HL-60 (cell line): Measurements from ENCODE around the gene CRNKL1.

ENCODE experiments used
- GABPA ChIP-seq: IDR thresholded peaks from 2 replicates; pipeline ENCODE4 v1.6.1; 2012; ENCODE audit warnings: low read depth
- TF ChIP-seq, protein P1 (sequence below): IDR thresholded peaks from one replicate; pipeline ENCODE4 v1.5.1; 2011; ENCODE audit warnings: low read length, control low read depth, inconsistent platforms; ENCODE audit not compliant: insufficient read depth
- TF ChIP-seq, protein P2 (sequence below): IDR thresholded peaks from 2 replicates; pipeline ENCODE4 v1.6.1; 2012; ENCODE audit warnings: low read depth; ENCODE audit not compliant: insufficient replicate concordance

DNA sequence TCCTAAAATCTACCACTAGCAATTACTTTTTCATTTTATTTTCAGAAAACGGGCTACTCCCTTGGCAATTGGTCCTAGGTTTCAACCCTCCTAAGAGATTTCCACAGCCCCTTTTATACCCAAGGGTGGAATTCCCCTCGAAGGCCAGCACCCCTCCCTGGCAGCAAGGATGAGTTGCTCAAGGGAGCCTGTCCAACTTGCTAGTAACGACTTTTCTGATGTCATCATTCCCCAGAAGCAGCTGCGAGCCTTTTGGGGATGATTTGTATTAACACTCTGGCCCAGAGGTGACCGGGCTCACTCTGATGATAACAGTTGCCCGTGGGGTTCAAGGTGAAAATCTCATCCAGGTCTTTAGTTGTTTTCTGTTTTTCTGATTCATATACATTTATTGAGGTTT lies 65.8 kb downstream of the CRNKL1 start:
- TF ChIP-seq, protein P1, sequence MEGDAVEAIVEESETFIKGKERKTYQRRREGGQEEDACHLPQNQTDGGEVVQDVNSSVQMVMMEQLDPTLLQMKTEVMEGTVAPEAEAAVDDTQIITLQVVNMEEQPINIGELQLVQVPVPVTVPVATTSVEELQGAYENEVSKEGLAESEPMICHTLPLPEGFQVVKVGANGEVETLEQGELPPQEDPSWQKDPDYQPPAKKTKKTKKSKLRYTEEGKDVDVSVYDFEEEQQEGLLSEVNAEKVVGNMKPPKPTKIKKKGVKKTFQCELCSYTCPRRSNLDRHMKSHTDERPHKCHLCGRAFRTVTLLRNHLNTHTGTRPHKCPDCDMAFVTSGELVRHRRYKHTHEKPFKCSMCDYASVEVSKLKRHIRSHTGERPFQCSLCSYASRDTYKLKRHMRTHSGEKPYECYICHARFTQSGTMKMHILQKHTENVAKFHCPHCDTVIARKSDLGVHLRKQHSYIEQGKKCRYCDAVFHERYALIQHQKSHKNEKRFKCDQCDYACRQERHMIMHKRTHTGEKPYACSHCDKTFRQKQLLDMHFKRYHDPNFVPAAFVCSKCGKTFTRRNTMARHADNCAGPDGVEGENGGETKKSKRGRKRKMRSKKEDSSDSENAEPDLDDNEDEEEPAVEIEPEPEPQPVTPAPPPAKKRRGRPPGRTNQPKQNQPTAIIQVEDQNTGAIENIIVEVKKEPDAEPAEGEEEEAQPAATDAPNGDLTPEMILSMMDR: no peak
- TF ChIP-seq, protein P2, sequence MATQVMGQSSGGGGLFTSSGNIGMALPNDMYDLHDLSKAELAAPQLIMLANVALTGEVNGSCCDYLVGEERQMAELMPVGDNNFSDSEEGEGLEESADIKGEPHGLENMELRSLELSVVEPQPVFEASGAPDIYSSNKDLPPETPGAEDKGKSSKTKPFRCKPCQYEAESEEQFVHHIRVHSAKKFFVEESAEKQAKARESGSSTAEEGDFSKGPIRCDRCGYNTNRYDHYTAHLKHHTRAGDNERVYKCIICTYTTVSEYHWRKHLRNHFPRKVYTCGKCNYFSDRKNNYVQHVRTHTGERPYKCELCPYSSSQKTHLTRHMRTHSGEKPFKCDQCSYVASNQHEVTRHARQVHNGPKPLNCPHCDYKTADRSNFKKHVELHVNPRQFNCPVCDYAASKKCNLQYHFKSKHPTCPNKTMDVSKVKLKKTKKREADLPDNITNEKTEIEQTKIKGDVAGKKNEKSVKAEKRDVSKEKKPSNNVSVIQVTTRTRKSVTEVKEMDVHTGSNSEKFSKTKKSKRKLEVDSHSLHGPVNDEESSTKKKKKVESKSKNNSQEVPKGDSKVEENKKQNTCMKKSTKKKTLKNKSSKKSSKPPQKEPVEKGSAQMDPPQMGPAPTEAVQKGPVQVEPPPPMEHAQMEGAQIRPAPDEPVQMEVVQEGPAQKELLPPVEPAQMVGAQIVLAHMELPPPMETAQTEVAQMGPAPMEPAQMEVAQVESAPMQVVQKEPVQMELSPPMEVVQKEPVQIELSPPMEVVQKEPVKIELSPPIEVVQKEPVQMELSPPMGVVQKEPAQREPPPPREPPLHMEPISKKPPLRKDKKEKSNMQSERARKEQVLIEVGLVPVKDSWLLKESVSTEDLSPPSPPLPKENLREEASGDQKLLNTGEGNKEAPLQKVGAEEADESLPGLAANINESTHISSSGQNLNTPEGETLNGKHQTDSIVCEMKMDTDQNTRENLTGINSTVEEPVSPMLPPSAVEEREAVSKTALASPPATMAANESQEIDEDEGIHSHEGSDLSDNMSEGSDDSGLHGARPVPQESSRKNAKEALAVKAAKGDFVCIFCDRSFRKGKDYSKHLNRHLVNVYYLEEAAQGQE: no peak
- TF ChIP-seq GABPA: no peak
